SH-SY5Y (cell line): ENCODE data around the gene SNAPC2.

Experiments
- GATA2 ChIP-seq: IDR thresholded peaks from 2 replicates; pipeline ENCODE4 v1.6.1; 2011; ENCODE audit warnings: mild to moderate bottlenecking, low read depth, low read length
- GATA3 ChIP-seq: IDR thresholded peaks from 2 replicates; pipeline ENCODE4 v1.6.1; 2011; ENCODE audit warnings: low read depth, mild to moderate bottlenecking, low read length, moderate library complexity

DNA sequence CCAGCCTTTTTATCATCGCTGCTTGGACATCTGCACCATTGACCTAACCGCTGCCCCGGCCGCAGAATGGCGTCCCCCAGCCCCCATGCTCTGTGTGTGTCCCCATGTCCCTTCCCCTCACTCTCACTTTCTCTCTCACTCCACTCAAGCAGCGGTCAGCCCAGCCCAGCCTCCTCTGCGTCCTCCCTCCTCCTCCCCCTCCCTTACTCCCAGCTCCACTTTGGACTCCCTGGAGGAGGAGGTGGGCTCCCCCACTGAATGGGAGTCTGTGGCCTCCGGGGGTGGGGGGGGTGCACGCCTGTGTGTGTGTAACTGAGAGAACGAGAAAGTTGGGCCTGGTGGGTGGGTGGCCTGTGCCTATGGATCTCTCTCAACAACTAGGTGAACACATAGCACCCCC is 14.3 kb upstream of the SNAPC2 start:
- TF ChIP-seq GATA2 (no peak), GATA3 (no peak)
